Sciatic nerve (tissue), 2 donors: ENCODE measurements around the gene CLDN12. TPM values are rescaled to one million over a fixed set of nuclear protein-coding genes. Genes with fewer than 3 reads are reported as not detected.

Source experiments
- ATAC-seq: fragments of 200-7000 bp; cut with Tn5 transposase; one replicate; pipeline ENCODE4 v1.9.1; 2020; ENCODE audit warnings: mild to moderate bottlenecking, moderate library complexity
- DNase-seq: peaks from one replicate; pipeline ENCODE4 v3.0.0-alpha.2; 2020; ENCODE audit warnings: low spot score
- intact Hi-C: fragments of 100-400 bp; cut with DNase I; formaldehyde crosslinking; loops from one replicate; pipeline ENCODE4 v1.14.2; 2022
- total RNA-seq: library from RNA; stranded (reverse); fragmentation: NEBNext Ultra II Directional; extraction: Animal tissue kit (Norgen Biotek cat#: 25700); gene quantifications from one replicate; pipeline ENCODE4 v1.2.1, GENCODE V29; 2021
- donor health status: DM: no; HTN: no; CAD: no.
- donor health status: DM: no; HTN: no; CAD: no.

The CLDN12 gene
- 29.1 TPM for total RNA-seq

DNA sequence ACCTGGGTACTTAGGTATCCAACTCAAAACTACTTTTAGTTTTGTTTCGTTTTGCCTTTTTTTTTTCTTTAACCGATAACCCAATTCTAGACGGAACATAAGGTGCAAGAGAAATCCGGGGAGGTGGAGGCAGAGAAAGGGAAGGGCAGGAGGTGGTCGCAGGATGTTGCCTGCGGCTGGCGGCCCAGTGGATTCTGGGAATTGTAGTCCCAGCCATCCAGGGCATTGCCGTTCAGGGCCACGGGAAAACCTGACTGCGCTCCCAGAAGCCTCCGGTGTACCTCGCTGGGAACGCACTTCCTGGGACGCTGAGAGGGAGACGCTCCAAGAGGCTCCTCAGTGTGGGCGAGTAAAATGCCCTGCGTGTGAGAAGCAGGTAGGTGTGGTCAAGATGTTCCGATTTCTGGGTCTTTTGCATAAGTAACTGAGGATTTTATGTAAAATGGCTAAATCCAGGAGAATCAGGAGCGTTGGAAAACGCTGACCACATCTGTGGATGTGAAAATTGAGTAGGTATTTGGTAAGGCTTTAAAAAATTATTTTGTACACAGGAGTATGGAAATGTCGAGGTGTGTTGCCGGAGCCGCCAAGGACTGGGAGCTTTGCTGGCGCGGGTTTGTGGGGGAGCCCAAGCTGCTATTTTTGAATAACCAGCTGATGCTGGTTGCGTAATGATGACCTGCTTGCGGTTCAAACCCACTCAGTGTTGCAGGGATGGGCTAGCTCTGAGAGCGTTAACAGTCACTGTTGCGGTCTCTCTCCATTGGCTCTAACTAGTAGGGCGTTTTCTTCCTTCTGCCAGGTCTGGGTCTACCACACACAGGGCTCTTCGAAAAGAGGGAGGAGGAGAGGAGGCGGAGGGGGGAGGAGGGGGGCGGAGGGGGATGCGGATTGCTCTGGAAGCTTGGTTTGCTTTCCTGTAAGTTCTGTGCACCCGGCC, at the start of gene CLDN12:
Gene CLDN12 (plus strand): TSS at position 288 of the 940 bp plus-strand sequence. CDS start 9,216 bp downstream, outside the sequence.
- DNase-seq (peak; percentile 89), ATAC-seq (peak; percentile 98)
- intact Hi-C loops = no loop called here

DNA sequence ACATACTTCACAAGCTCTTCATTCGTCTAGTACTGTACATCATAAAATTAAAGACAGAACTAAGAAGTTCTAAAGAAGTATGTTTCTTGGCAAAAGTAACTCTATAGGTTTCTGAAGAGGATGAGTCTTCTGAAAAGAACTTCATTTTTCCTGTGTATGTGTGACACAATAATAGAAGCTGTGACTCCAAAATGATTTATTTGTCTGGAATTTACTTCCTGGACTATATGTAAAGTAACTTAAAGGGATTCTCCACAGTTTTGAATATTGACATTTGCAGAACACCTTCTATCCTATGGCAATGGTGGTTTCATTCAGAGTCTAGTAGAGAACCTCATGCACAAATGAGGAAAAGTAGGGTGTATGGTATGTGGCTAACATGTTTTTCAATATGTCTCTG, 19.8 kb upstream of the CLDN12 start:
- intact Hi-C loops = no loop called here
- ATAC-seq (no peak), DNase-seq (no peak)

DNA sequence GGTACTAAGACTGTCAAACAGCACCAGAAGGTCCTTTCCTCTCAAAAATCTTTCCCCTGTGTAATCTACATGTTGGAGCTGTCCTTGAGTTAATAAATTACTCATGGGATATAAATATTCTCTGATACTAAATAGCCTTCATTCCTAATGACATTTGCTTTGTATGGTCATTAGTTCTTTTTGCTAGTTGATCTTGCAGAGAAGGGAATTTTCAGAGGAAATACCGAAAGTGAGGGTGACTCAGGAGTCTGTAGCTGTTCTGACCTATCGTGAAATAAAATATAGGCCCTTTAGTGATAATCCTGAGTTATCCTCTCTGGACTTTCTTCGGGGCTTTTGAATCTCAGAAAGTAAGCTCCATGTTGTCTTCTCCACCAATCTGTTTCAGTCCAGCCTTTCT, 19.4 kb upstream of the CLDN12 start:
- ATAC-seq = no peak
- DNase-seq = no peak
- intact Hi-C loops = no loop called here

DNA sequence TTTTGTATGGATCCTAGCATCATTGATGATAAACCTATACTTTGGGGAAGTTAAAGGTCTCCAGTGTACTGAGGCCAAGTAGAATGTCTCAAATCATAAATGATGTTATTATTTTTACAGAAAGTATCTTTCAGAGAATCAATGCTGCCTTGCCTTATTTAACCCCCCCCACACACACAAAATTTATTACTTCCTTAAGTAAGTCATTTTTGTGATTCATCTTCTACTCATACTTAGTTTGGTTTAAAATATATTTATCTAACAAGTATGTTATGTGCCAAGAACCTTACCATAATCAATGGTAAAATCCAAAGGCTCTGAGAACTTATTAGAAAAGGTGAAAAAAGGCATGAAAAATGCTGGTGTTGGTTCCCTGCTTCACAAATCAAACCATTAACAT, 18.8 kb upstream of the CLDN12 start:
- no peak for ATAC-seq
- no peak for DNase-seq
- intact Hi-C loops = no loop called here

DNA sequence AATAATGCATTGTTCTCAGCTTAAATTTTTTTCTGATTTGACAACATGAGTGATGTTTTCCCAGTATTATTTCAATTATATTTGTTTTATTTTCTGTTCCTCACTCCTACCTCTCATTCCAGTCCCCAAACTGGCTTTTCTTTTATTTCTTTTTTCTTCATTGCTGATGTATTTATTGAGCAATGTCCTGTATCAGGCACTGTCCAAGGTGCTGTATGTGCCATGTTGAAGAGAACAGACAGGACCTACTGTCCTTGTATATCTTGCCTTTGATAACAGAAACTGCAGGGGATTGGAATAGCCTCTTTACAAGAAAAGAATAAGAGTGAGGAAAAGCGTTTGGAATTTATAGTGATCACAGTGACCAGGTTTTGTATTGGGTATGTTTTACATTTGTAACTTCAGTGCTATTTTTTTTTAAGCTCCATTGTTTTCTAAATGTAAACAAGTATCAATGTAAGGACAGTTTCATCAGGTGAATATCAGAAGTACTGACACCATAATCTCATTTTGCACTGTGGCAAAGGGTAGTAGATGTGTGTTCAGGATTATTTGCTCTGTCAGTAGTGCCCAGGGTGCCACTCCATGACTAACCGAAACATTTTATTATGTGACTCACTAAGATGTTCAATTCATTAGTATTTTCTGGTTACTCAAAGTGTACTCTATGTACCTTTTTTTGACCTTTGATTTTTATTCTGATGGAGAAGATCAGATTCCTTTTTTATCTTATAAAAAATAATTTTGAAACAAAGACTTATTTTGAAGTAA, 15.6 kb upstream of the CLDN12 start:
- intact Hi-C loops = no loop called here
- DNase-seq (no peak), ATAC-seq (no peak)

DNA sequence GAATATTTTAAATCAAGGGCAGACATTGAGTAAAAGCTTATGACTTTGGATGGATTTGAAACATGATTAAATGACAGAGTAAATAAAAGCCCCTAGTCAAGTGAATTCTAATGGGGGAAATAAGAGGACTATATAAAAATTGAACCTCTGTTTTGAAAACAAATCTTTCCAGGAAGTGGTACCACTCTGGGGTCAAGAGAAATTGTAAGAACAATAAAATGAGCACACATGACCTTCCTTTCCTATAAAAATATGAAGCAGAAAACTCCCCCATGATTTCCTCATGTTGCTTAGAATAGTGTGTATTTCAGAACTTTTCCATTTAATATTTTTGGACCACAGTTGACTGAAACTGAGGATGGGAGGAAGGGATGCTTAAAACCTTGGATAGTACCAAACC, 12.3 kb upstream of the CLDN12 start:
- DNase-seq = no peak
- no peak for ATAC-seq
- intact Hi-C loops = no loop called here

DNA sequence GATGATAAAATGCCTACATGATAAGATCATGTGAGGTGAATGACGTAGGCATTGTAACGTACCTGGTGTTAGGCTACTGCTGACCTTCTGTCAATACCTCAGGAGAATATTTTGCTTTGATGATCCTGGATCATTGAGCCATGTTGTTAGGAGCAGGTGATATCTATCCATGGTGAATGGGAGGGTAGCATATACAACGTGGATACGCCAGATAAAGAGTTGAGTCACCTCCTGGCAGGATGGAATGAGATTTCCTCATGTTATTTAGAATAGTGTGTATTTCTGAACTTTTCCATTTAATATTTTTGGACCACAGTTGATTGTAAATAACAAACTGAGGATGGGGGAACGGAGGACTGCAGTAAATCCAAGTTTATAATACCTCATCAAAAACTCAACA, 11.8 kb upstream of the CLDN12 start:
- no peak for DNase-seq
- no peak for ATAC-seq
- intact Hi-C loops = no loop called here

DNA sequence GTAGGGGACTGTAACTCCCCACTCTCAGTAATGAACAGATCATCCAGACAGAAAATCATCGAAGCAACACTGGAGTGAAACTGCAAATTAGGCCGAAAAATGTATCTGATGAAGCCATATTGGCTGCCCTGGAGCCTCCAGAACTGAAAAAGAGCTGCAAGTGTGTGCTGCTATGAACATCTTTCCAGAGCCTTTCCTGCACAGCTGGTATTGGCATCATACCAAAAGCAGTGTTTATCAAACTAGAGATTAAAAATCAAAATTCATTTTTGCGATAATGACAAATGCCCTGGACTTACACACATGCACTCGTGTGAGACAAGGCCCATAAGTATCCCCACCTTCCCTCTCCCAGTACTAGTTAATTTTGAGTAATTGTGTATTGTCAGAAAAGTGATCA, 6.8 kb upstream of the CLDN12 start:
- DNase-seq (no peak), ATAC-seq (no peak)
- intact Hi-C loops = loop anchor here (5.0 kb wide), 1 partner anchor 171 kb away; no protein-coding TSS in a partner anchor

DNA sequence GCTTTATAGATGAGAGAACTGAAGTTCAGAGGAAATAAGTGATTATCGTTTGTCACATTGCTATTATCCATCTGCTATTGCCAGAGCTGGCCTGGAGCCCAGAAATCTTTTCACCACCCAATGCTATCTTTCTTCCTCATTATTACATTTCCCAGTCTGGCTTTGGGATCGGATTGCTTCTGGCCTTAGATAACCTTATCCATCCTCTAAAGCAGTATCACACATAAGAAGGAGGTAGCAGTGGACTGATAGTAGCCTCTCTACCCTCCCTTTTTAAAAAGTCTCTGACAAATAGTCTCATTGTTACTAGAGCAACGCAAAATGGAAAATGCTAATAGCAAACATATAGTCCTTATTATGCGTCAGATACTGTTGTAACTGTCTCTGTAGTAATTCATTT, 1.3 kb upstream of the CLDN12 start:
- DNase-seq = no peak
- intact Hi-C loops = no loop called here
- no peak for ATAC-seq

DNA sequence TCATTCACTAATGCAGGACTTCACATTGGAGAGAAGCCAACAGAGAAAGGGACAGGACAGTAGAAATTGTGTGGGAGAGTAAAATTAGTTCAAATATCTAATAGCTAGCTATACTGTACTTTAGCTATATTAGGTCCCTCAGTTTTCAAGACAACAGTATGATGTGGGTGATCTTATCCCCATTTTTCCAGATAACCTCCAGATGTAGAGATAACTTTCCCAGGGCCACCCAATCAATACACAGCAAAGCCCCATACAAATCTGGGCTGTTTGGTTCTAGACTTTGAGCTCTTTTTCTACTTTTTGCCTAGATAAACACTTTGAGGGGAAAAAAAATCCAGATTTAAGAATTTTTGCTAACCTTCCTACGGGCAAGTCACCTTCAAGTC, 482 bp upstream of the CLDN12 start:
- ATAC-seq (no peak), DNase-seq (no peak)
- intact Hi-C loops = no loop called here

DNA sequence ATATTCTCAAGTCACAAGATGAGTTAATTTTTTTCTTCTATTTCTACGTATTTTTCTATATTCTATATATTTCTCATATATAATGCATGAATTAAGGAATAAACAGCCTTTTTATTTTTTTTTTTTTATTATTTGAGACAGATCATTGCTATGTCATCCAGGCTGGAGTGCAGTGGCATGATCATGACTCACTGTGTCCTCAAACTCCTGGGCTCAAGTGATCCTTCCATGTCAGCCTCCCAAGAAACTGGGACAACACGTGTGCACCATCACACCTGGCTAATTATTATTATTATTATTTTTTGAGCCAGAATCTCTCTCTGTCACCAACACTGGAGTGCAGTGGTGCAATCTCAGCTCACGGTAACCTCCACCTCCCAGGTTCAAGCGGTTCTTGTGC, 1.5 kb downstream of the CLDN12 start:
- no peak for ATAC-seq
- no peak for DNase-seq
- intact Hi-C loops = no loop called here

DNA sequence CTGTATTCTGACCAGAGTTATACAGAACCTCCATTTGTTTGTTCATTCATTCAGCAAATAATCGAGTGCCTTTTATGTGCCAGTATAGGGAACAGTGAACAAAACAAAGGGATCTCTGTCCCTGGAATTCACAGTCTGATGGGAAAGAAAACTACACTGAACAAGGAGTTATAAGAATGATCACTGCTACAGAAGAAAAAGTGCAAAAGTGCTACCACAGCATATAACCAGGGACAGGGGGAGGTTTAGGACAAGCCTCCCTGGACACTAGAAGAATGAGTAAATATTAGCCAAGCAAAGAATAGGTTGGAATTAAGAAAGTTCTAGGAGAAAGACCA, 4.2 kb downstream of the CLDN12 start:
- no peak for DNase-seq
- intact Hi-C loops = no loop called here
- ATAC-seq = no peak

DNA sequence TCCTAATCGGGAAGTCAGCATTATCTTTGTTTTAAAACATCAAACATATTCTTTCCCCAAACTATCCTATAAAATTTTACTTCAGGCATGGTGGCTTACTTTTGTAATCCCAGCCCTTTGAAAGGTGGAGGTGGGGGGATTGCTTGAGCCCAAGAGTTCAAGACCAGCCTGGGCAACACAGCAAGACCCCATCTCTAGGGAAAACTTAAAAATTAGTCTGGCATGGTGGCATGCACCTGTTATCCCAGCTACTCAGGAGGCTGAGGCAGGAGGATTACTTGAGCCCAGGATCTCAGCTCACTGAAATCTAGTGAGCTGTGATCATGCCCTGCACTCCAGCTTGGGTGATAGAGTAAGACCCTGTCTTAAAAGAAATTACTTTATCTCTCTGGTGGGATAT, 4.9 kb downstream of the CLDN12 start:
- no peak for ATAC-seq
- intact Hi-C loops = no loop called here
- no peak for DNase-seq

DNA sequence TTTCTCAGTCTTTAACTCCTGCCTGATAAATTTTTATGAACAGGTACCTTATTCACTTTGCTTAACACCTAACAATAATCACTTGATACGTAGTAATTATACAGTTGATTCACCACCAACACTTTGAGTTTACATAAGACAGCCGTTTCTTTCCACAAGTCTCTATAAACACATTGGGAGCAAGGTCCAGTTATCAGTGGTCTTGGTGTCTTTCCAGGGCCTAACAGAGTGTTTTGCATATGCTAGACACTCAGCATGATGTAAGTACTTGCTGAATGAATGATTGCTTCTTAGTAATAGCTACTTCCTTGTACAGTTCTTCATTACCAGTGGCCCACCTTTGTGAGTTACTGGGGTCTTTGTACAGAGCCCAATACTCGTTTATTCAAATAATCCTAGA, 6.4 kb downstream of the CLDN12 start:
- intact Hi-C loops = no loop called here
- ATAC-seq = no peak

DNA sequence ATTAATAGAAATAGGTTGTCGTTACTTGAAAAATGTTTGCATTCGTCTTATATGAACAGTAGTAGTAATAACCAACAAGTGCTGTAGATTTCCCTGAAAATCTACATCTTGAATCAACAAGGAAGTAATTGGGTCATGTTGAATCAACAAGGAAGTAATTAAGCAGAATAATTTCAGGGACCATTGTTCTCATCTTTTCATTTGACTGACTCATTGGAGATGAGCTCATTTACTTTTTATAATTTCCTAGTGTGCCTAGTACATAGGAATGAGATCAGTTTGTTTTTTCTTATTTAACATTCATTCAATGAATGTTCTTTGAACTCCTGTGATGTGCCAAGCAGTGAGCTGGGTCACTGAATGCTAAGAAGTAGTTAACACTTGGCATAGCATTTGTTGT, 8.2 kb downstream of the CLDN12 start:
- DNase-seq (no peak), ATAC-seq (no peak)
- intact Hi-C loops = no loop called here

More for the DNA sequence above, 6.4 kb downstream of the CLDN12 start:
- DNase-seq = no peak

DNA sequence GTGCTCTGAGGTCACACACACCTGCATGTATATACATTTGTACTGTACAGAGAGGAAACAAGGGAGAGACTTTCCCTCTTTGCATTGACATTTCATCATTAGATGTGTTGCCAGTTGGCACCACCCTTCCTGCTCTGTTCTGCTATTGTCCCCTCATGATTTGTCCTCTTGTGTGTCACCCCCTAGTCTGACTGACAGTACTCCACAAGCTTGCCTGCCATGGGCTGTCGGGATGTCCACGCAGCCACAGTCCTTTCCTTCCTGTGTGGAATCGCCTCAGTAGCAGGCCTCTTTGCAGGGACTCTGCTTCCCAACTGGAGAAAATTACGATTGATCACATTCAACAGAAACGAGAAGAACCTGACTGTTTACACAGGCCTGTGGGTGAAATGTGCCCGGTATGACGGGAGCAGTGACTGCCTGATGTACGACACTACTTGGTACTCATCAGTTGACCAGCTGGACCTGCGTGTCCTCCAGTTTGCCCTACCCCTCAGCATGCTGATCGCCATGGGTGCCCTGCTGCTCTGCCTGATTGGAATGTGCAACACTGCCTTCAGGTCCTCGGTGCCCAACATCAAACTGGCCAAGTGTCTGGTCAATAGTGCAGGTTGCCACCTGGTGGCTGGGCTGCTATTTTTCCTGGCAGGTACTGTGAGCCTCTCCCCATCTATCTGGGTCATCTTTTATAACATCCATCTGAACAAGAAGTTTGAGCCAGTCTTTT, 9.4 kb downstream of the CLDN12 start:
- no peak for ATAC-seq
- intact Hi-C loops = no loop called here
- DNase-seq = no peak

DNA sequence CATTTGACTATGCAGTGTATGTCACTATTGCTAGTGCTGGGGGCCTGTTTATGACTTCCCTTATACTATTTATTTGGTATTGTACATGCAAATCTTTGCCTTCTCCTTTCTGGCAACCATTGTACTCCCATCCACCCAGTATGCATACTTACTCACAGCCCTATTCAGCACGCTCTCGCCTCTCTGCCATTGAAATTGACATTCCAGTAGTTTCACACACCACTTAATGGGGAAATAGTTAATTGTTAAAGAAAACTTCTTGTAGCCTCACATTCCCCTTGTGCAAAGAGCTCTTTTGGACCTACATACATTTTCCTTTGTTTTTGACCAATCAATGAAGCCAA, 9.9 kb downstream of the CLDN12 start:
- no peak for ATAC-seq
- intact Hi-C loops = no loop called here
- DNase-seq = no peak

DNA sequence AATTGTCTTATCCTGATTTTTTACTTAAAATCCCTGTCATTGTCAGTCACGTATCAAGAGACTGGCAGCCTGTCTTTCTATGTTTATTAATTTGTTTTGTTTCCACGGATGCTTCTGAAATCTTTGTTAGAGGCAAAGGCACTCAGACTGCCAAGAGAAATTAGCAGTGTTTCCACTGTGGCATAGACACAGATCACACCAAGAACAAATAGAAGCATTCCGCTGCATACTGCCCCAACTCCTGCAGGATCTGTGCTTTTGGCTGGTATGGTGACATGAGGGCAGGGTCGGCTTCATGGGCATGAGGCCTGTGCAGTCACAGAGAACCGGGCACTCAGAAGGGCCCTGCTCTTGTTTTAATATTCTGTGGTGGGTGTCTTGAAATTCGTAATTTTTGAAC, 18.4 kb downstream of the CLDN12 start:
- DNase-seq (no peak), ATAC-seq (no peak)
- intact Hi-C loops = loop anchor here (10.0 kb wide), 1 partner anchor 107 kb away; no protein-coding TSS in a partner anchor

DNA sequence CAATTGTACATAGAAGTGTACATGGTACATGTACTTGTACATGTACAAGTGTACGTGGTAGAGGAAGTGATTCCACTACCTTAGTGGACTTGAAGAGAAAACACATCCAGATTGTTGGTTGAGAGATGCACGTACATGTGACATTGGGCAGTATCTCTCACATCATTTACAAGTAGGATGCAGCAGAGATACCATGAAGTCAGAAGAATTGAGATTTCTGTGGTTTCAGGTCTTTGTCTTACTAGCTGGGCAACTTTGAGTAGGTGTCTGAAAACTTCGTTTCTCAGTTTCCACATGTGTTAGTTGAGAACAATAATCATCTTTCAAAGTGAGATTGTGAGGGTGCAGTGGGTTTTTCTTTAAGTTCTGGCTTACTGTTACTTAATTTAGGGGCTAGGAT, 21.5 kb downstream of the CLDN12 start:
- DNase-seq (no peak), ATAC-seq (no peak)
- intact Hi-C loops = loop anchor here (10.0 kb wide), 1 partner anchor 110 kb away; no protein-coding TSS in a partner anchor

DNA sequence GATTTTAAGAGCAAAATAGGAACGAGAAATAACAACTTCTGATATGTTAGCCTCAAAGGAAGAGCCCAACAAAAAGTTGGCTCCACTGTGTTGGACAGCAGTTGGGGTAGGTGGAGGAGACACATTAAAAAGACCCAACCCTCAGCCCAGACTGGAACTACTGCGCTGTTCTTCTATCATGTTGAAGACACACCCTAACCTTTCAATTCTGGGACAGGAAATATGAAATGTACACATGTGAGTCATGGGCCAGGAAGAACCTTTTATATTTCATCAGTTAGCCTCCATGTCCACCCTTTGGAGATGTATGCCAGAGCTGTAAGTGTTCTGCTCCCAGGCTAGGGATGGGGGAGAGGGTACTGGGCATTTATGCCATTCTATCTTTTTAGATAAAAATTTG, 22.1 kb downstream of the CLDN12 start:
- intact Hi-C loops = loop anchor here (10.0 kb wide), 1 partner anchor 111 kb away; no protein-coding TSS in a partner anchor
- DNase-seq (no peak), ATAC-seq (no peak)
